Breast epithelium (tissue), 3 donors: ENCODE measurements around the gene SYNE2.

Experiments
- CTCF ChIP-seq, 3 donors: fragments of 450-650 bp; IDR thresholded peaks; one replicate each; pipeline ENCODE4 v1.5.1; 2016 to 2017; ENCODE audit warnings: antibody characterized with exemption in 3 of 3, mild to moderate bottlenecking in 3 of 3, moderate library complexity in 3 of 3
- POLR2A ChIP-seq: fragments of 450-650 bp; IDR thresholded peaks from one replicate; pipeline ENCODE4 v1.6.1; 2016; ENCODE audit warnings: antibody characterized with exemption, mild to moderate bottlenecking, moderate library complexity

- no peak for TF ChIP-seq POLR2A
- TF ChIP-seq CTCF (IDR thresholded peaks at IDR 0.05): no peak
Measured at GRCh38 chr14:63911404-63911803, 58.6 kb downstream of the SYNE2 start.
